Neural progenitor cell (in vitro differentiated cells): ENCODE measurements around the gene MAD1L1.

Experiments
- CTCF ChIP-seq: fragments of 200-600 bp; sonication (generic); IDR thresholded peaks from 2 replicates; pipeline ENCODE4 v1.5.1; 2017; ENCODE audit warnings: antibody characterized with exemption, mild to moderate bottlenecking
- EZH2 ChIP-seq: fragments of 200-600 bp; sonication (generic); IDR thresholded peaks from 2 replicates; pipeline ENCODE4 v1.6.1; 2017; ENCODE audit warnings: antibody characterized with exemption, mild to moderate bottlenecking, moderate library complexity

GRCh38 chr7:2237109-2237602 lies 4.4 kb upstream of the MAD1L1 start:
- TF ChIP-seq EZH2 (no peak), CTCF (no peak)
